Measurements from ENCODE around the gene SLC2A14.
"Not testable (repeated sequence)": the region's sequence is repeated elsewhere in the genome, so short reads cannot be mapped to it uniquely, and the experiment has no call there.

The SLC2A14 gene

GRCh38 chr12:7870335-7870734, 2.4 kb downstream of the SLC2A14 start:
- Histone ChIP-seq H3K4me3 (ENCODE audit: control insufficient read depth in 1 of 7, extremely low read depth in 1 of 7, insufficient read depth in 4 of 7, low read depth in 2 of 7, low read length in 6 of 7) (no peak overlapping the region), H3K27me3 (replicated peaks in 2 of 5; ENCODE audit: control insufficient read depth in 4 of 5, insufficient read depth in 5 of 5, low read length in 4 of 5) (peaks cover 2 to 27% (median 7%) of the 10 kb centered on the region in 5 experiments), H3K27ac (ENCODE audit: insufficient read depth in 1 of 2, low read depth in 1 of 2, low read length in 2 of 2, poor library complexity in 1 of 2, severe bottlenecking in 2 of 2) (no peak overlapping the region), H3K36me3 (ENCODE audit: control insufficient read depth in 4 of 4, insufficient read depth in 4 of 4, low read length in 3 of 4) (no peaks in the 10 kb centered on the region), H3K9me3 (ENCODE audit: control extremely low read depth in 1 of 5, control insufficient read depth in 4 of 5, insufficient read depth in 2 of 5, low read depth in 1 of 5, low read length in 4 of 5) (no peaks in the 10 kb centered on the region), H3K4me1 (ENCODE audit: control extremely low read depth in 1 of 4, control insufficient read depth in 4 of 4, insufficient read depth in 4 of 4, low read length in 3 of 4) (peaks cover 0 to 6% (median 0%) of the 10 kb centered on the region in 4 experiments)
- WGBS (ENCODE audit: insufficient coverage) = 70% methylated on average over 2 of the region's 3 CpGs
- ChIA-PET POLR2A (no interaction called here), CTCF (interaction anchor here (0.6 to 1.2 kb wide), 2 partner anchors 25 to 42 kb away, joined by 4 to 5 read pairs; no protein-coding TSS in a partner anchor)
- DNase-seq = no peak

GRCh38 chr12:7869137-7869536, 3.6 kb downstream of the SLC2A14 start:
- Histone ChIP-seq H3K36me3 (ENCODE audit: control insufficient read depth in 4 of 4, insufficient read depth in 4 of 4, low read length in 3 of 4) (no peaks in the 10 kb centered on the region), H3K27me3 (replicated peaks in 2 of 5; ENCODE audit: control insufficient read depth in 4 of 5, insufficient read depth in 5 of 5, low read length in 4 of 5) (peaks cover 2 to 27% (median 7%) of the 10 kb centered on the region in 5 experiments), H3K9me3 (ENCODE audit: control extremely low read depth in 1 of 5, control insufficient read depth in 4 of 5, insufficient read depth in 2 of 5, low read depth in 1 of 5, low read length in 4 of 5) (no peaks in the 10 kb centered on the region), H3K4me1 (ENCODE audit: control extremely low read depth in 1 of 4, control insufficient read depth in 4 of 4, insufficient read depth in 4 of 4, low read length in 3 of 4) (peaks cover 0 to 6% (median under 1%) of the 10 kb centered on the region in 4 experiments), H3K27ac (ENCODE audit: insufficient read depth in 1 of 2, low read depth in 1 of 2, low read length in 2 of 2, poor library complexity in 1 of 2, severe bottlenecking in 2 of 2) (no peak overlapping the region), H3K4me3 (ENCODE audit: control insufficient read depth in 1 of 7, extremely low read depth in 1 of 7, insufficient read depth in 4 of 7, low read depth in 2 of 7, low read length in 6 of 7) (no peak overlapping the region)
- WGBS (ENCODE audit: insufficient coverage) = 83% methylated on average over 1 of the region's 4 CpGs
- DNase-seq = no peak
- ChIA-PET POLR2A (no interaction called here), CTCF (interaction anchor here (1.2 kb wide), 1 partner anchor 24 kb away, joined by 5 read pairs; no protein-coding TSS in a partner anchor)

GRCh38 chr12:7868391-7868790, 4.3 kb downstream of the SLC2A14 start:
- POLR2A ChIA-PET = no interaction called here
- no peaks in the 10 kb centered on the region for H3K9me3 ChIP-seq (ENCODE audit: control extremely low read depth in 1 of 5, control insufficient read depth in 4 of 5, insufficient read depth in 2 of 5, low read depth in 1 of 5, low read length in 4 of 5)
- CTCF ChIA-PET = no interaction called here
- DNase-seq = no peak
- H3K36me3 ChIP-seq (ENCODE audit: control insufficient read depth in 4 of 4, insufficient read depth in 4 of 4, low read length in 3 of 4) = no peaks in the 10 kb centered on the region
- WGBS (ENCODE audit: insufficient coverage) = 100% methylated on average over 2 of the region's 4 CpGs
- no peak overlapping the region for H3K4me3 ChIP-seq (ENCODE audit: control insufficient read depth in 1 of 7, extremely low read depth in 1 of 7, insufficient read depth in 4 of 7, low read depth in 2 of 7, low read length in 6 of 7)
- H3K27me3 ChIP-seq (replicated peaks in 2 of 5; ENCODE audit: control insufficient read depth in 4 of 5, insufficient read depth in 5 of 5, low read length in 4 of 5) = peaks cover 0 to 24% (median 7%) of the 10 kb centered on the region in 5 experiments
- peaks cover 0 to 9% (median 4%) of the 10 kb centered on the region in 4 experiments for H3K4me1 ChIP-seq (ENCODE audit: control extremely low read depth in 1 of 4, control insufficient read depth in 4 of 4, insufficient read depth in 4 of 4, low read length in 3 of 4)
- no peak overlapping the region for H3K27ac ChIP-seq (ENCODE audit: insufficient read depth in 1 of 2, low read depth in 1 of 2, low read length in 2 of 2, poor library complexity in 1 of 2, severe bottlenecking in 2 of 2)

- Histone ChIP-seq H3K4me3 (ENCODE audit: control insufficient read depth in 1 of 7, extremely low read depth in 1 of 7, insufficient read depth in 4 of 7, low read depth in 2 of 7, low read length in 6 of 7) (no peak overlapping the region), H3K36me3 (ENCODE audit: control insufficient read depth in 4 of 4, insufficient read depth in 4 of 4, low read length in 3 of 4) (no peaks in the 10 kb centered on the region), H3K27ac (ENCODE audit: insufficient read depth in 1 of 2, low read depth in 1 of 2, low read length in 2 of 2, poor library complexity in 1 of 2, severe bottlenecking in 2 of 2) (no peak overlapping the region), H3K4me1 (ENCODE audit: control extremely low read depth in 1 of 4, control insufficient read depth in 4 of 4, insufficient read depth in 4 of 4, low read length in 3 of 4) (peaks cover 0 to 8% (median 3%) of the 10 kb centered on the region in 4 experiments), H3K27me3 (replicated peaks in 2 of 5; ENCODE audit: control insufficient read depth in 4 of 5, insufficient read depth in 5 of 5, low read length in 4 of 5) (no peaks in the 10 kb centered on the region), H3K9me3 (ENCODE audit: control extremely low read depth in 1 of 5, control insufficient read depth in 4 of 5, insufficient read depth in 2 of 5, low read depth in 1 of 5, low read length in 4 of 5) (no peaks in the 10 kb centered on the region)
- ChIA-PET CTCF (interaction anchor here (0.6 to 3.8 kb wide), 4 partner anchors 10 to 177 kb away, joined by 3 to 17 read pairs (median 4); no protein-coding TSS in a partner anchor), POLR2A (no interaction called here)
- DNase-seq = peak in 1 of 3 donors; percentile 28
- 85% methylated on average over 4 of the region's 12 CpGs for WGBS (ENCODE audit: insufficient coverage)
Observed at GRCh38 chr12:7864601-7865150, 8.0 kb downstream of the SLC2A14 start.

- H3K9me3 ChIP-seq (ENCODE audit: control extremely low read depth in 1 of 5, control insufficient read depth in 4 of 5, insufficient read depth in 2 of 5, low read depth in 1 of 5, low read length in 4 of 5); H3K4me3 ChIP-seq (ENCODE audit: control insufficient read depth in 1 of 7, extremely low read depth in 1 of 7, insufficient read depth in 4 of 7, low read depth in 2 of 7, low read length in 6 of 7); H3K4me1 ChIP-seq (ENCODE audit: control extremely low read depth in 1 of 4, control insufficient read depth in 4 of 4, insufficient read depth in 4 of 4, low read length in 3 of 4); POLR2A ChIA-PET; H3K27ac ChIP-seq (ENCODE audit: insufficient read depth in 1 of 2, low read depth in 1 of 2, low read length in 2 of 2, poor library complexity in 1 of 2, severe bottlenecking in 2 of 2); H3K27me3 ChIP-seq (replicated peaks in 2 of 5; ENCODE audit: control insufficient read depth in 4 of 5, insufficient read depth in 5 of 5, low read length in 4 of 5); H3K36me3 ChIP-seq (ENCODE audit: control insufficient read depth in 4 of 4, insufficient read depth in 4 of 4, low read length in 3 of 4): not testable (repeated sequence)
- WGBS (ENCODE audit: insufficient coverage) = 80% methylated on average over 19 of the region's 20 CpGs
- peak in 2 of 3 donors; percentile 67 to 73 for DNase-seq
- CTCF ChIA-PET = interaction anchor here (1.0 to 3.8 kb wide), 7 partner anchors 9 to 97 kb away, joined by 3 to 17 read pairs (median 4); no protein-coding TSS in a partner anchor
Observed at GRCh38 chr12:7862814-7863348, 9.8 kb downstream of the SLC2A14 start.

- H3K4me1 ChIP-seq (ENCODE audit: control extremely low read depth in 1 of 4, control insufficient read depth in 4 of 4, insufficient read depth in 4 of 4, low read length in 3 of 4); H3K36me3 ChIP-seq (ENCODE audit: control insufficient read depth in 4 of 4, insufficient read depth in 4 of 4, low read length in 3 of 4); H3K9me3 ChIP-seq (ENCODE audit: control extremely low read depth in 1 of 5, control insufficient read depth in 4 of 5, insufficient read depth in 2 of 5, low read depth in 1 of 5, low read length in 4 of 5); H3K27me3 ChIP-seq (replicated peaks in 2 of 5; ENCODE audit: control insufficient read depth in 4 of 5, insufficient read depth in 5 of 5, low read length in 4 of 5); H3K4me3 ChIP-seq (ENCODE audit: control insufficient read depth in 1 of 7, extremely low read depth in 1 of 7, insufficient read depth in 4 of 7, low read depth in 2 of 7, low read length in 6 of 7); H3K27ac ChIP-seq (ENCODE audit: insufficient read depth in 1 of 2, low read depth in 1 of 2, low read length in 2 of 2, poor library complexity in 1 of 2, severe bottlenecking in 2 of 2); DNase-seq; POLR2A ChIA-PET: not testable (repeated sequence)
- CTCF ChIA-PET = interaction anchor here (1.0 to 3.8 kb wide), 7 partner anchors 9 to 132 kb away, joined by 3 to 17 read pairs (median 4); no protein-coding TSS in a partner anchor
- 94% methylated on average over 22 of the region's 24 CpGs for WGBS (ENCODE audit: insufficient coverage)
Observed at GRCh38 chr12:7862301-7862700, 10.4 kb downstream of the SLC2A14 start.

- ChIA-PET CTCF (interaction anchor here (0.8 to 1.7 kb wide), 14 partner anchors 8 to 218 kb away, joined by 3 to 7 read pairs (median 3); no protein-coding TSS in a partner anchor), POLR2A (no interaction called here)
- Histone ChIP-seq H3K27ac (ENCODE audit: insufficient read depth in 1 of 2, low read depth in 1 of 2, low read length in 2 of 2, poor library complexity in 1 of 2, severe bottlenecking in 2 of 2) (no peak overlapping the region), H3K27me3 (replicated peaks in 2 of 5; ENCODE audit: control insufficient read depth in 4 of 5, insufficient read depth in 5 of 5, low read length in 4 of 5) (no peaks in the 10 kb centered on the region), H3K36me3 (ENCODE audit: control insufficient read depth in 4 of 4, insufficient read depth in 4 of 4, low read length in 3 of 4) (no peaks in the 10 kb centered on the region), H3K4me1 (ENCODE audit: control extremely low read depth in 1 of 4, control insufficient read depth in 4 of 4, insufficient read depth in 4 of 4, low read length in 3 of 4) (peaks cover 0 to 8% (median 3%) of the 10 kb centered on the region in 4 experiments), H3K4me3 (ENCODE audit: control insufficient read depth in 1 of 7, extremely low read depth in 1 of 7, insufficient read depth in 4 of 7, low read depth in 2 of 7, low read length in 6 of 7) (no peak overlapping the region), H3K9me3 (ENCODE audit: control extremely low read depth in 1 of 5, control insufficient read depth in 4 of 5, insufficient read depth in 2 of 5, low read depth in 1 of 5, low read length in 4 of 5) (no peaks in the 10 kb centered on the region)
- WGBS (ENCODE audit: insufficient coverage) = 50% methylated on average over 1 of the region's 2 CpGs
- DNase-seq = no peak
Observed at GRCh38 chr12:7859552-7859951, 13.2 kb downstream of the SLC2A14 start.

Data from common myeloid progenitor, CD34-positive (primary cell).